Activated naive CD4-positive, alpha-beta T cell treated with anti-CD3 and anti-CD28 coated beads, Interleukin-2, amount 50 U/mL, for 16 hours (primary cell): ENCODE data around the gene NES.

Experiments
- DNase-seq: peaks from one replicate; pipeline ENCODE4 v3.0.0-alpha.2; 2020

NES gene

GRCh38 chr1:156704166-156704711 is 27.0 kb upstream of the NES start:
- no peak for DNase-seq

GRCh38 chr1:156703741-156704140 is 26.5 kb upstream of the NES start:
- no peak for DNase-seq

GRCh38 chr1:156703336-156703735 is 26.1 kb upstream of the NES start:
- DNase-seq: no peak

GRCh38 chr1:156700736-156701531 is 23.7 kb upstream of the NES start:
- no peak for DNase-seq

- no peak for DNase-seq
These were observed 21.8 kb upstream of the NES start for GRCh38 chr1:156698995-156699394.

- no peak for DNase-seq
These were observed 20.3 kb upstream of the NES start for GRCh38 chr1:156697481-156697880.

GRCh38 chr1:156696755-156697154 is 19.5 kb upstream of the NES start:
- DNase-seq: no peak

GRCh38 chr1:156694690-156694962 is 17.4 kb upstream of the NES start:
- no peak for DNase-seq

GRCh38 chr1:156693848-156694689 is 16.9 kb upstream of the NES start:
- DNase-seq: no peak

- DNase-seq: no peak
These were observed 16.0 kb upstream of the NES start for GRCh38 chr1:156692925-156693847.

- DNase-seq: no peak
These were observed 15.3 kb upstream of the NES start for GRCh38 chr1:156692441-156692924.

GRCh38 chr1:156691665-156692440 is 14.6 kb upstream of the NES start:
- no peak for DNase-seq

GRCh38 chr1:156691191-156691590 is 14.0 kb upstream of the NES start:
- DNase-seq: no peak

GRCh38 chr1:156690675-156691036 is 13.4 kb upstream of the NES start:
- DNase-seq: no peak

GRCh38 chr1:156689953-156690674 is 12.9 kb upstream of the NES start:
- no peak for DNase-seq

- DNase-seq: peak; percentile 77
These were observed 12.1 kb upstream of the NES start for GRCh38 chr1:156689035-156689952.

- no peak for DNase-seq
These were observed 7.1 kb upstream of the NES start for GRCh38 chr1:156684227-156684782.

GRCh38 chr1:156682166-156682890 is 5.1 kb upstream of the NES start:
- DNase-seq: no peak
